HG03095 (cell line): Measurements from ENCODE around the gene CALML4.
"Not testable (repeated sequence)": the region's sequence is repeated elsewhere in the genome, so short reads cannot be mapped to it uniquely, and the experiment has no call there.

Experiments
- ATAC-seq: cut with Tn5 transposase; IDR thresholded peaks from one replicate; pipeline ENCODE4 v1.9.1; 2021; ENCODE audit warnings: moderate library complexity; ENCODE audit not compliant: unreplicated experiment

The CALML4 gene

DNA sequence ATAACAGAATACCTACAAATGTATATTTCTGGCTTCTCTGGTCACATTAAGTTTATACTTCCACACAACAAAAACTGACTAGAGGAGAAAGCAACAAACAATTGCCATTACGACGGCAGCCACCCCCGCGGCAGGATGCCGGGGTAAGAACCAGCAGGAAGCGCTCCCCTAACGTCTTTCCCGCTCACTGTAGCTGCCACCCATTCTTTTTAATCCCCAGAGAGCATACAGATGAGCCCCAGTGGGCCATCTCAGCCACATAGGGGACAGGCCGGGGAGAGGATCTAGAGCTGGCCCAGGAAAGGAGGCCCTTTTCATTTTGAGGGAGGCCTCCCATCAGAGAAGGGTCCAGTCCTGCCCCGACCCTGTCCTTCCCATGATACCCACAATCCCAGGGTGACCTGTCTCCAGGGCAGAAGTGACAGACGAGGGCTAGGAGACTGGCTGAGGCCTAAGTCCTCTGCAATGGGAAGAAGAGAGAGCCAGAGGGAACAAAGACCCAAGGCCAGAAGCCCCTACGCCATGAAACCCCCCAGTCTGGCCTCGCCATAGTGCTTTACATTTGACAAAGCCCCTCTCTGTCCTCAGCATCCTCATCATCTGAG, 3.6 kb upstream of the CALML4 start:
- ATAC-seq, result no peak

GRCh38 chr15:68208136-68208535, 3.0 kb upstream of the CALML4 start:
- no peak for ATAC-seq

GRCh38 chr15:68207176-68207935, 2.2 kb upstream of the CALML4 start:
- ATAC-seq, result no peak

GRCh38 chr15:68206711-68207151, 1.6 kb upstream of the CALML4 start:
- no peak for ATAC-seq

DNA sequence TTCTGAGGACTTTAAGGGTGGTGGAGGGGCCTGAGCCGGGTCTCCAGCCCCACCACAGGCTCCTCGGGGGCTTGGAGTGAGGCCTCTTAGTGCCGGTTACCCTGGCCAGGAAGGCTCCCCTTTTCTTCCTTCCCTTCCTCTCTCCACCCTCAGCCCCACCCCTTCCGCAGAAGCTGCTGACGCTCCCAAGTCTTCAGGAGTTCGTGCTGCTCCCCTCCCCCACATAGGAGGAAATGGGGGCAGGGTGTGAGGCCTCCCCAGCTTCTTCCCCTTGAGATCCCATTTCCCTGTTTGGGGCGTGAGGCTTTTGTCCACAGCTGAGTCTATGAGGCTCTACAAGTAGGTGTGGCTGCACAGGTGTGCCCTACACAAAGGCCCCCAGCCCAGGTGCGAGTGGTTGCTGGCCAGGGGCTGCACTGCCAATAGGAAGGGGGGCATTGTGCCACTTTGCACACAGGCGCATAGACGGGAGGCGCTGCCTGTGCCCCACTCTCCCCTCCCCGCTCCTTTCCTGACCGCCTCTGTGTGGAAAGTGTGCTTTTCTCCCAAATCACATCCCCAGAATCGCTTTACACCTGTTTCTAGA, 915 bp upstream of the CALML4 start:
- ATAC-seq, result no peak

GRCh38 chr15:68205558-68205944, 419 bp upstream of the CALML4 start:
- ATAC-seq, result no peak

- ATAC-seq, result no peak
Observed at GRCh38 chr15:68204361-68204760, 771 bp downstream of the CALML4 start.

DNA sequence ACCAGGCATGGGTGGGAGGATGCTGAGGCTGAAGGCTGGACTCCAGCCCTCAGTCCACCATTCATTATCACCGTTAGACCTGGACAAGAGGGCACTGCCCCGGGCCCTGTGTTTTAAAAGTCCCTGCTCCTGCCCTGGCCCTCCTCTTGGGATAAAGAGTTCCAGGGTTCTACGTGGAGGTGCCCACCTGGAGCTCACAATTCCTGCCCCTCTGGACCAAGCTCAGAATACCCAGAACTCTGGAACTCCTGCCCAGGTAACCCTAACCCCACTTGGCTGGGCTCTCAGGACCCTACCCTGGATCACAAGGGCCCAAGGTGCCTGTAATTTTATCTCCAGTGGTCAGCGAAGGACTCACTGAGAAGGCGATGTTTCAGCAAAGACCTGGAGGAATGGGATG, 1.2 kb downstream of the CALML4 start:
- no peak for ATAC-seq

DNA sequence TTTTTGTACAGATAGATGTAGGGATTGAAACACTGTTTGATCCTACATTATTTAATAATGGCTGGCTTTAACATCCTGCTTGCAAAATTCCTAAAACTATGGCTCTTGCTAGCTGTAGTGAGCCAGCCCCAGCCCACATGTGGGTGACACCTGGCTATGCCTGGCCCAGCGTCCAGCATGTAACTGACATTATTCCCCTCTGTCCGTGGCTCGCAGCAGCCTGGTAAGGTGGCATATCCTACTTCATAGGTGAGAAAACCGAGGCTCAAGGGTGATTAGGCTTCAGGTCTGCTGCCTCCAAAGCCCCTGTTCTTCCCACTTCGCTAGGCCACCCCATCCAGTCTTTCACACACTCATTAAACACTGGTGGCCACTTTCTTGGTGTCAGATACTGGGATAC, 1.6 kb downstream of the CALML4 start:
- ATAC-seq, result no peak

GRCh38 chr15:68202994-68203393, 2.1 kb downstream of the CALML4 start:
- ATAC-seq, result not testable (repeated sequence)

DNA sequence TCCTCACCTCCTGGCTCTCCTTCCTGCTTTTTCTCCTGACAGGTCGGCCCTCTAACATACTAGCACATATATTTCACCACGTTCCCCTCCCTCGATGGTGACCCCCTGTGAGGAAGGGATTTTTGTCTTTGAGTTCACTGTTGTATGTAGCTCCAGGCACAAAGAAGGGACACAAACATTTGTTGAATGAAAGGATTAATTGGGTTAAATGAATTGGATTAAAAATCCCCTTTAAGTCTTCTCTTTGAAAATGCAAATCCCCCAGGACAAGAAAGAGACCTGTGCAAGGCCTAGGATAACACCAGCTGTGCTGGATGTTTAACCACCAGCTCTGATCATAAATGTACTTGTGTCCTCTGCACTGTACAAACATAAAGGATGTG, 3.3 kb downstream of the CALML4 start:
- no peak for ATAC-seq

DNA sequence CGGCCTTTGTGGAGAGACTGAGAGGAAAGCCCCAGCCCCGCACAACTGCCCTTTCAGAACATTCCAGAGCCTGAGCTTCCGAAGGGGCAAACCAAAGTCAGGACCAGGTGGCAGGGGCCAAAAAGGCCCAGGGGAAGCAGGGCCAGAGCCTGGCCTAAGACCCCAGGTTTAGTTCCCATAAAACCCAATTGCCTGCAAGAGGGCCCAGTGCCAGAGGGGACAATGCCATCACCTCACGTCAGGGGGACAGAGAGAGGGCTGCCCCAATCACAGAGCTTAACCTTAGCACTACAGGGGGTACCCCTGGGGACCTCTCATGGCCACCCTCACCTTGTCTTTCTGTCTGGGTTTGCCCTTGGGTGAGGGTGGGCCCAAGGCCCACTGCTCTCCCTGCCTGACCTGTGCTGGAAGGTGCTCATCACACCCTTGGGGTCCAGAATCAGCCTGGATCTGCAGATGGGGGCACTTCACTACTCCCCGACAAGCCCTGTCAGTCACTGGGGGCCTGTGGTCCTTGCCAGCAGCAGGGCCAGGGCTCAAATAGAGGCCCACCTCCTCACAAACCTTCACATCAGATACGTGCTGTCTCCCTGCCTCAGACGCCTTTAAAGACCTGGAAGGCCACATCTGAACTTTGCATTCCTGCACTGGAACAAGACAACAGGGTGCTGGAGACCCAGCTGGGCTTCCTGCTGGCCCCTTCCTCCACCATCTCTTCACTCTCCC, 3.8 kb downstream of the CALML4 start:
- no peak for ATAC-seq

- no peak for ATAC-seq
Observed at GRCh38 chr15:68200016-68200861, 4.9 kb downstream of the CALML4 start.

DNA sequence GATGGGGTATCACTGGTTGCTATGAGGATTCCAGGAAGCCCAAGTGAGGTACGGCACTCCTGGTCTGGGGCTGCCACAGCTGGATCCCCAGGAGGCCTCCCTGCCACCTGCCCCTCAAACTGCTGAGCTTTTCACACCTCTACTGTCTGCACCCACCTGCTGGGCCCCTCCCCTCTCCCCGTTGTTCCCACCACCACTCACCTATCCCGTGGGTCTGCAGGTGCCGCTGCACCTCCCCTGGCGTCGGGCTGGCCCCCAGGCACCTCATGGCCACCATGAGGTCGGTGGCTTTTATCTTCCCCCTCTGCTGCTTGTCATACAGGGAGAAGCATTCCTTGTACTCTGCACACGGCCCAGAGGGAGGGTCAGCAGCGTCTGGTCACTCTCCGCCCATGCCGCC, 5.8 kb downstream of the CALML4 start:
- no peak for ATAC-seq

- no peak for ATAC-seq
Observed at GRCh38 chr15:68197661-68198437, 7.3 kb downstream of the CALML4 start.

- no peak for ATAC-seq
Observed at GRCh38 chr15:68197170-68197492, 8.0 kb downstream of the CALML4 start.

GRCh38 chr15:68196445-68197169, 8.5 kb downstream of the CALML4 start:
- no peak for ATAC-seq

DNA sequence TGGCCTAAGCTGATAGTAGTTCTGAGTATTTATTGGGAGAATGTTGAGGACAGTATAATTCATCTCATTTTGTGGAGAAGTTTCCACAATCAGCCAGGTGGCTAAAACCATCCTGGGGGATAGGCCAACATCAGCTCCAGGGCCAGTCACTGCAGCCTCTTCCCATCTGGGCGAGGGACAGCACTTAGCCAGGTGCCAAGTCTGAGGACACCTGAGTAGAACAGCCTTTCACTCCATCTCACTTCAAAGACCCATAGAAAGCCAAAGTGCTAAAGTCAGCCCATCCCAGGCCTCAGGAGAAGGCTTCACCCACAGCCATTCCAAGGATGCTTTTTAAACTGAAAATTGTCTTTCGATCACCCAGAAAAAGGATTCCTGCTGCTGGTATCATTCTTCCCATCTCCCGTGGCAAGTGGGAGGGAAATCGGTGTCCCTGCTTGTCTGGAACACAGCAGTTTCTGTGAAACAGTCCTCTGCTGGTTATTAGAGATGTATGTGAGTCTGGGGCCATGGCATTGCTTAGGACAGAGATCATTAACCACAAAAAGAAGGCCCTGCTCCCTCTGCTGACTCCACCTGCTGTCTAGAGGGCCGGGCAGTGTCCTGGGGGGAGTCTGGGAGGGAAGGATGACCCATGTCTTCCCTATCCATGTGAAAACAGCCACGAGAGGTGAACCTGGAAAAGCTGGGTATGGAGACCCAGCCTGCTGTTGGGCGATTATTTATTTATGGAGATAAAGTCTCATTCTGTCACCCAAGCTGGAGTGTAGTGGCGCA, 9.6 kb downstream of the CALML4 start:
- ATAC-seq, result no peak
